Neural cell (in vitro differentiated cells): ENCODE data around the gene CRP. TPM values are rescaled to one million over a fixed set of nuclear protein-coding genes. Genes with fewer than 3 reads are reported as not detected.

ENCODE experiments used
- H2AFZ ChIP-seq: fragments of 200-600, 300-800 bp; sonication (generic), shearing (Covaris generic); 2 replicates; pipeline ENCODE4 v1.6.0; 2014; ENCODE audit warnings: low read depth, mild to moderate bottlenecking, antibody characterized with exemption, low read length, moderate library complexity
- H3F3A ChIP-seq: fragments of 200-600 bp; shearing (Covaris generic); 2 replicates; pipeline ENCODE4 v1.6.1; 2016; ENCODE audit warnings: mild to moderate bottlenecking, moderate library complexity, mixed read lengths, antibody characterized with exemption, low read length; ENCODE audit not compliant: insufficient read depth, poor library complexity, severe bottlenecking
- H3K27ac ChIP-seq: fragments of 200-600, 300-800 bp; sonication (generic), shearing (Covaris generic); 2 replicates; pipeline ENCODE4 v1.5.1; 2014; ENCODE audit warnings: mild to moderate bottlenecking, low read length, moderate library complexity
- H3K27me3 ChIP-seq: fragments of 300-800, 200-600 bp; sonication (generic), shearing (Covaris generic); 2 replicates; pipeline ENCODE4 v1.6.0; 2014; ENCODE audit warnings: mild to moderate bottlenecking, low read depth, low read length, moderate library complexity; ENCODE audit not compliant: insufficient read depth
- H3K36me3 ChIP-seq: fragments of 300-800, 200-600 bp; sonication (generic), shearing (Covaris generic); 2 replicates; pipeline ENCODE4 v1.5.1; 2014; ENCODE audit warnings: mild to moderate bottlenecking, antibody characterized with exemption, low read length, moderate library complexity; ENCODE audit not compliant: insufficient read depth
- H3K4me2 ChIP-seq: fragments of 300-800, 200-600 bp; sonication (generic), shearing (Covaris generic); 2 replicates; pipeline ENCODE4 v1.6.0; 2014; ENCODE audit warnings: mild to moderate bottlenecking, low read length
- H3K4me3 ChIP-seq: fragments of 300-800, 200-600 bp; sonication (generic), shearing (Covaris generic); 2 replicates; pipeline ENCODE4 v1.5.1; 2014; ENCODE audit warnings: mild to moderate bottlenecking, low read length, moderate library complexity
- H3K79me2 ChIP-seq: fragments of 200-600 bp; shearing (Covaris generic); replicated peaks from 2 replicates; pipeline ENCODE4 v1.6.0; 2014; ENCODE audit warnings: mild to moderate bottlenecking, low read length, moderate library complexity; ENCODE audit not compliant: insufficient read depth
- H3K9ac ChIP-seq: fragments of 300-800, 200-600 bp; sonication (generic), shearing (Covaris generic); 2 replicates; pipeline ENCODE4 v1.6.1; 2016; ENCODE audit warnings: mild to moderate bottlenecking, low read length, mixed read lengths
- H3K9me2 ChIP-seq: fragments of 200-600 bp; shearing (Covaris generic); 2 replicates; pipeline ENCODE4 v1.6.1; 2016; ENCODE audit warnings: mild to moderate bottlenecking, low read length, mixed read lengths; ENCODE audit not compliant: insufficient read depth
- H3K9me3 ChIP-seq: fragments of 200-600, 300-800 bp; sonication (generic), shearing (Covaris generic); 2 replicates; pipeline ENCODE4 v1.6.1; 2016; ENCODE audit warnings: mild to moderate bottlenecking, mixed run types, low read length, moderate library complexity, mixed read lengths
- H4K20me1 ChIP-seq: fragments of 200-600 bp; shearing (Covaris generic); 2 replicates; pipeline ENCODE4 v1.6.1; 2016; ENCODE audit warnings: mild to moderate bottlenecking, mixed run types; ENCODE audit not compliant: insufficient read depth
- EP300 ChIP-seq: fragments of 450-650 bp; conservative IDR thresholded peaks from 2 replicates; pipeline ENCODE4 v1.6.1; 2014; ENCODE audit warnings: antibody characterized with exemption, mild to moderate bottlenecking, moderate library complexity; ENCODE audit not compliant: poor library complexity, severe bottlenecking
- EZH2 ChIP-seq: fragments of 200-600, 300-800 bp; shearing (Covaris generic), sonication (generic); IDR thresholded peaks from 2 replicates; pipeline ENCODE4 v1.6.1; 2014; ENCODE audit warnings: antibody characterized with exemption, low read length, borderline replicate concordance, mild to moderate bottlenecking; ENCODE audit not compliant: insufficient read depth, poor library complexity, severe bottlenecking
- MXI1 ChIP-seq: fragments of 450-650 bp; conservative IDR thresholded peaks from 2 replicates; pipeline ENCODE4 v1.6.1; 2014; ENCODE audit warnings: antibody characterized with exemption, mild to moderate bottlenecking; ENCODE audit not compliant: poor library complexity, severe bottlenecking
- POLR2AphosphoS5 ChIP-seq: IDR thresholded peaks from 2 replicates; pipeline ENCODE4 v1.6.1; 2012
- RAD21 ChIP-seq: fragments of 450-650 bp; conservative IDR thresholded peaks from 2 replicates; pipeline ENCODE4 v1.6.1; 2014; ENCODE audit warnings: antibody characterized with exemption, mild to moderate bottlenecking, moderate library complexity
- SMC3 ChIP-seq: fragments of 450-650 bp; conservative IDR thresholded peaks from 2 replicates; pipeline ENCODE4 v1.6.1; 2014; ENCODE audit warnings: antibody characterized with exemption, mild to moderate bottlenecking, moderate library complexity; ENCODE audit not compliant: poor library complexity
- TAF1 ChIP-seq: IDR thresholded peaks from 2 replicates; pipeline ENCODE4 v1.6.1; 2012; ENCODE audit warnings: low read depth
- polyA minus RNA-seq: library from RNA; depleted of rRNA, polyadenylated mRNA; stranded (reverse); fragments of >200 nt; gene quantifications from 2 replicates; pipeline ENCODE4 v1.2.3, GENCODE V29; 2014
- polyA plus RNA-seq: library from polyadenylated mRNA; depleted of rRNA; stranded (reverse); fragments of >200 nt; gene quantifications from 2 replicates; pipeline ENCODE4 v1.2.3, GENCODE V29; 2014
- TF ChIP-seq, protein P1 (sequence below): IDR thresholded peaks from 2 replicates; pipeline ENCODE4 v1.6.1; 2012; ENCODE audit warnings: borderline replicate concordance
- TF ChIP-seq, protein P2 (sequence below): fragments of 450-650 bp; IDR thresholded peaks from 2 replicates; pipeline ENCODE4 v1.5.1; 2014; ENCODE audit warnings: antibody characterized with exemption, mild to moderate bottlenecking, moderate library complexity; ENCODE audit not compliant: poor library complexity, severe bottlenecking

CRP gene, protein sequence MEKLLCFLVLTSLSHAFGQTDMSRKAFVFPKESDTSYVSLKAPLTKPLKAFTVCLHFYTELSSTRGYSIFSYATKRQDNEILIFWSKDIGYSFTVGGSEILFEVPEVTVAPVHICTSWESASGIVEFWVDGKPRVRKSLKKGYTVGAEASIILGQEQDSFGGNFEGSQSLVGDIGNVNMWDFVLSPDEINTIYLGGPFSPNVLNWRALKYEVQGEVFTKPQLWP
- 0.58 and 0.98 TPM in 2 replicates for polyA plus RNA-seq
- not detected in 2 replicates for polyA minus RNA-seq

- Histone ChIP-seq H4K20me1 (no peaks in the 10 kb centered on the region), H3K9ac (no peak within 1 kb of the TSS), H3K36me3 (no peaks in the 10 kb centered on the region), H3K79me2 (no peaks in the 10 kb centered on the region), H3F3A (no peaks in the 10 kb centered on the region), H3K4me3 (no peak within 1 kb of the TSS), H3K4me2 (no peak within 1 kb of the TSS), H3K27me3 (no peaks in the 10 kb centered on the region), H3K9me2 (no peaks in the 10 kb centered on the region), H3K27ac (no peak within 1 kb of the TSS), H2AFZ (no peak within 1 kb of the TSS), H3K9me3 (no peaks in the 10 kb centered on the region)
- no peak for TF ChIP-seq POLR2AphosphoS5
- TF ChIP-seq EZH2, result no peak
- TF ChIP-seq TAF1, result no peak
- no peak for TF ChIP-seq SMC3
- TF ChIP-seq RAD21, result no peak
- TF ChIP-seq MXI1, result no peak
- TF ChIP-seq, protein P1, sequence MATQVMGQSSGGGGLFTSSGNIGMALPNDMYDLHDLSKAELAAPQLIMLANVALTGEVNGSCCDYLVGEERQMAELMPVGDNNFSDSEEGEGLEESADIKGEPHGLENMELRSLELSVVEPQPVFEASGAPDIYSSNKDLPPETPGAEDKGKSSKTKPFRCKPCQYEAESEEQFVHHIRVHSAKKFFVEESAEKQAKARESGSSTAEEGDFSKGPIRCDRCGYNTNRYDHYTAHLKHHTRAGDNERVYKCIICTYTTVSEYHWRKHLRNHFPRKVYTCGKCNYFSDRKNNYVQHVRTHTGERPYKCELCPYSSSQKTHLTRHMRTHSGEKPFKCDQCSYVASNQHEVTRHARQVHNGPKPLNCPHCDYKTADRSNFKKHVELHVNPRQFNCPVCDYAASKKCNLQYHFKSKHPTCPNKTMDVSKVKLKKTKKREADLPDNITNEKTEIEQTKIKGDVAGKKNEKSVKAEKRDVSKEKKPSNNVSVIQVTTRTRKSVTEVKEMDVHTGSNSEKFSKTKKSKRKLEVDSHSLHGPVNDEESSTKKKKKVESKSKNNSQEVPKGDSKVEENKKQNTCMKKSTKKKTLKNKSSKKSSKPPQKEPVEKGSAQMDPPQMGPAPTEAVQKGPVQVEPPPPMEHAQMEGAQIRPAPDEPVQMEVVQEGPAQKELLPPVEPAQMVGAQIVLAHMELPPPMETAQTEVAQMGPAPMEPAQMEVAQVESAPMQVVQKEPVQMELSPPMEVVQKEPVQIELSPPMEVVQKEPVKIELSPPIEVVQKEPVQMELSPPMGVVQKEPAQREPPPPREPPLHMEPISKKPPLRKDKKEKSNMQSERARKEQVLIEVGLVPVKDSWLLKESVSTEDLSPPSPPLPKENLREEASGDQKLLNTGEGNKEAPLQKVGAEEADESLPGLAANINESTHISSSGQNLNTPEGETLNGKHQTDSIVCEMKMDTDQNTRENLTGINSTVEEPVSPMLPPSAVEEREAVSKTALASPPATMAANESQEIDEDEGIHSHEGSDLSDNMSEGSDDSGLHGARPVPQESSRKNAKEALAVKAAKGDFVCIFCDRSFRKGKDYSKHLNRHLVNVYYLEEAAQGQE, result no peak
- TF ChIP-seq, protein P2, sequence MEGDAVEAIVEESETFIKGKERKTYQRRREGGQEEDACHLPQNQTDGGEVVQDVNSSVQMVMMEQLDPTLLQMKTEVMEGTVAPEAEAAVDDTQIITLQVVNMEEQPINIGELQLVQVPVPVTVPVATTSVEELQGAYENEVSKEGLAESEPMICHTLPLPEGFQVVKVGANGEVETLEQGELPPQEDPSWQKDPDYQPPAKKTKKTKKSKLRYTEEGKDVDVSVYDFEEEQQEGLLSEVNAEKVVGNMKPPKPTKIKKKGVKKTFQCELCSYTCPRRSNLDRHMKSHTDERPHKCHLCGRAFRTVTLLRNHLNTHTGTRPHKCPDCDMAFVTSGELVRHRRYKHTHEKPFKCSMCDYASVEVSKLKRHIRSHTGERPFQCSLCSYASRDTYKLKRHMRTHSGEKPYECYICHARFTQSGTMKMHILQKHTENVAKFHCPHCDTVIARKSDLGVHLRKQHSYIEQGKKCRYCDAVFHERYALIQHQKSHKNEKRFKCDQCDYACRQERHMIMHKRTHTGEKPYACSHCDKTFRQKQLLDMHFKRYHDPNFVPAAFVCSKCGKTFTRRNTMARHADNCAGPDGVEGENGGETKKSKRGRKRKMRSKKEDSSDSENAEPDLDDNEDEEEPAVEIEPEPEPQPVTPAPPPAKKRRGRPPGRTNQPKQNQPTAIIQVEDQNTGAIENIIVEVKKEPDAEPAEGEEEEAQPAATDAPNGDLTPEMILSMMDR, result no peak
- no peak for TF ChIP-seq EP300
Measured at GRCh38 chr1:159714529-159714928, at the start of gene CRP. TSS of gene CRP (minus strand) at chr1:159714589. CDS start at chr1:159714485, 104 bp downstream.

GRCh38 chr1:159763686-159764085 lies 49.3 kb upstream of the CRP start:
- no peaks in the 10 kb centered on the region for H3F3A ChIP-seq
- no peaks in the 10 kb centered on the region for H3K79me2 ChIP-seq

More at GRCh38 chr1:159763686-159764085, 49.3 kb upstream of the CRP start:
- H4K20me1 ChIP-seq, result no peaks in the 10 kb centered on the region
- no peak overlapping the region for H3K9ac ChIP-seq
- no peaks in the 10 kb centered on the region for H3K9me2 ChIP-seq
- no peak for TF ChIP-seq TAF1
- TF ChIP-seq, protein P2, result no peak
- no peak for TF ChIP-seq MXI1
- no peak for TF ChIP-seq POLR2AphosphoS5
- no peak for TF ChIP-seq RAD21
- TF ChIP-seq EP300, result no peak
- no peak for TF ChIP-seq EZH2
- no peak for TF ChIP-seq SMC3
- TF ChIP-seq, protein P1, result no peak
- H3K4me3 ChIP-seq, result no peak overlapping the region
- H3K27ac ChIP-seq, result no peak overlapping the region
- no peaks in the 10 kb centered on the region for H3K36me3 ChIP-seq
- no peaks in the 10 kb centered on the region for H3K9me3 ChIP-seq
- no peak overlapping the region for H2AFZ ChIP-seq
- H3K4me2 ChIP-seq, result no peak overlapping the region
- H3K27me3 ChIP-seq, result no peaks in the 10 kb centered on the region
